Upper lobe of left lung (tissue), 6 donors: ENCODE data around the gene AASS. TPM values are rescaled to one million over a fixed set of nuclear protein-coding genes. Genes with fewer than 3 reads are reported as not detected.

Experiments
- ATAC-seq, 2 donors: fragments of 200-7000 bp; cut with Tn5 transposase; one replicate each; pipeline ENCODE4 v1.9.1; 2022; ENCODE audit warnings: mild to moderate bottlenecking in 2 of 2, moderate library complexity in 2 of 2; ENCODE audit not compliant: low FRiP score in 2 of 2
- DNase-seq, 2 donors: peaks; one replicate each; pipeline ENCODE4 v3.0.0-alpha.2; 2019 to 2020
- H3K27ac ChIP-seq, 4 donors: fragments of 200-600 bp; sonication (generic); one replicate each; pipeline ENCODE4 v1.5.1; 2016 to 2019
- H3K27me3 ChIP-seq, 4 donors: fragments of 200-600 bp; sonication (generic); one replicate each; pipeline ENCODE4 v1.5.1; 2017 to 2019
- H3K36me3 ChIP-seq, 4 donors: fragments of 200-600 bp; sonication (generic); one replicate each; pipeline ENCODE4 v1.5.1; 2016 to 2019
- H3K4me1 ChIP-seq, 4 donors: fragments of 200-600 bp; sonication (generic); one replicate each; pipeline ENCODE4 v1.5.1; 2018 to 2019
- H3K4me3 ChIP-seq, 4 donors: fragments of 200-600 bp; sonication (generic); one replicate each; pipeline ENCODE4 v1.5.1; 2017 to 2019; ENCODE audit warnings: mild to moderate bottlenecking in 2 of 4, moderate library complexity in 1 of 4
- H3K9me3 ChIP-seq, 4 donors: fragments of 200-600 bp; sonication (generic); one replicate each; pipeline ENCODE4 v1.5.1; 2018 to 2019
- EP300 ChIP-seq, 4 donors: sonication (generic); formaldehyde crosslinking; IDR thresholded peaks; one replicate each; pipeline ENCODE4 v1.5.1; 2017; ENCODE audit warnings: antibody characterized with exemption in 4 of 4, control low read depth in 2 of 4
- POLR2A ChIP-seq, 4 donors: fragments of 450-650 bp; IDR thresholded peaks; one replicate each; pipeline ENCODE4 v1.5.1; 2016 to 2017; ENCODE audit warnings: antibody characterized with exemption in 4 of 4, mild to moderate bottlenecking in 2 of 4
- POLR2AphosphoS5 ChIP-seq, 2 donors: sonication (generic); formaldehyde crosslinking; IDR thresholded peaks; one replicate each; pipeline ENCODE4 v1.5.1; 2017; ENCODE audit warnings: antibody characterized with exemption in 2 of 2
- WGBS, 2 donors: methylation state at CpG; one replicate each; pipeline ENCODE4 v1.1.5; 2017 to 2018; 5-methylcytosine and 5-hydroxymethylcytosine counted together
- small RNA-seq, 4 donors: library from RNA; depleted of rRNA; stranded (forward); fragments of <200 nt; gene quantifications; one replicate each; pipeline ENCODE3, GENCODE V24; 2016
- total RNA-seq, 6 donors: library from RNA; depleted of rRNA in 4 of 6; stranded (reverse); fragments of >200 nt in 4 of 6; gene quantifications; one replicate each; pipeline versions ENCODE4 v1.1.0 to v1.2.1, GENCODE V29; 2016 to 2021
- TF ChIP-seq, protein P1 (sequence below), 6 experiments: fragments of 450-650 bp in 4 of 6; fragments of 200-600 bp in 2 of 6; sonication (generic) in 2 of 6; IDR thresholded peaks; one replicate each; pipeline ENCODE4 v1.5.1; 2016 to 2019; ENCODE audit warnings: antibody characterized with exemption in 6 of 6
- donor health status: DM: no; HTN: no; CAD: no; lungs with moderate emphysema.
- donor health status: DM: no; HTN: yes; CAD: no; lungs with severe emphysema.

Gene AASS
- total RNA-seq, 6 donors from 2014 or later: 26.3 to 122 (median 42.8) TPM

DNA sequence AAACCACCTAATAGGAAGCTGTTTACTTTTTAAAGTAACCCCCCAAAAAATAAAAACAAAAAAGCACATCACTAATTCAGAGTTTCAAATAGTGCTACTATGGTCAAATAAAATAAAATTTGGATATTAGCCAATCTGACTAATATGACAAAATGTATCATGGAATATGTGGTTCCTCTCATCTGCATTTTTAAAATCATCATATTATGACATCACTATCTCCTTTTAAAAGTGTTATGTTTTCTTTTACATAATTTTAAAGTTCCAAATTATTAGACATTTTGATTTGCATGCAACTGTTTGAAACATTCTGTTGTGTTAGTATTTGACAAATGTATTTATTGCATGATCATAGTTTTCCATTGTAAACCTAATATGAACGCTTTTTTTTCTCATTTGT, 110.4 kb downstream of the AASS start:
- Histone ChIP-seq H3K27ac (no peak overlapping the region), H3K4me1 (no peaks in the 10 kb centered on the region), H3K4me3 (no peak overlapping the region), H3K36me3 (no peaks in the 10 kb centered on the region), H3K27me3 (no peaks in the 10 kb centered on the region), H3K9me3 (no peaks in the 10 kb centered on the region)
- TF ChIP-seq POLR2A (IDR thresholded peaks at IDR 0.05): no peak
- TF ChIP-seq POLR2AphosphoS5 (IDR thresholded peaks at IDR 0.05): no peak
- TF ChIP-seq EP300 (IDR thresholded peaks at IDR 0.05): no peak
- TF ChIP-seq, protein P1, sequence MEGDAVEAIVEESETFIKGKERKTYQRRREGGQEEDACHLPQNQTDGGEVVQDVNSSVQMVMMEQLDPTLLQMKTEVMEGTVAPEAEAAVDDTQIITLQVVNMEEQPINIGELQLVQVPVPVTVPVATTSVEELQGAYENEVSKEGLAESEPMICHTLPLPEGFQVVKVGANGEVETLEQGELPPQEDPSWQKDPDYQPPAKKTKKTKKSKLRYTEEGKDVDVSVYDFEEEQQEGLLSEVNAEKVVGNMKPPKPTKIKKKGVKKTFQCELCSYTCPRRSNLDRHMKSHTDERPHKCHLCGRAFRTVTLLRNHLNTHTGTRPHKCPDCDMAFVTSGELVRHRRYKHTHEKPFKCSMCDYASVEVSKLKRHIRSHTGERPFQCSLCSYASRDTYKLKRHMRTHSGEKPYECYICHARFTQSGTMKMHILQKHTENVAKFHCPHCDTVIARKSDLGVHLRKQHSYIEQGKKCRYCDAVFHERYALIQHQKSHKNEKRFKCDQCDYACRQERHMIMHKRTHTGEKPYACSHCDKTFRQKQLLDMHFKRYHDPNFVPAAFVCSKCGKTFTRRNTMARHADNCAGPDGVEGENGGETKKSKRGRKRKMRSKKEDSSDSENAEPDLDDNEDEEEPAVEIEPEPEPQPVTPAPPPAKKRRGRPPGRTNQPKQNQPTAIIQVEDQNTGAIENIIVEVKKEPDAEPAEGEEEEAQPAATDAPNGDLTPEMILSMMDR (IDR thresholded peaks at IDR 0.05): no peak
- ATAC-seq: no peak
- 86 to 88% methylated on average over 1 of the region's 1 CpG for WGBS, 2 donors
- DNase-seq: no peak

GRCh38 chr7:122027058-122027457, 117.0 kb downstream of the AASS start:
- no peaks in the 10 kb centered on the region for H3K9me3 ChIP-seq
- no peak for DNase-seq
- H3K4me1 ChIP-seq: no peaks in the 10 kb centered on the region
- no peak for TF ChIP-seq EP300 (IDR thresholded peaks at IDR 0.05)
- no peak for TF ChIP-seq POLR2A (IDR thresholded peaks at IDR 0.05)
- no peak for TF ChIP-seq POLR2AphosphoS5 (IDR thresholded peaks at IDR 0.05)
- TF ChIP-seq, protein P1 (IDR thresholded peaks at IDR 0.05): no peak
- H3K36me3 ChIP-seq: no peaks in the 10 kb centered on the region
- no peak for ATAC-seq
- H3K27ac ChIP-seq: no peak overlapping the region
- 90 to 91% methylated on average over 2 of the region's 2 CpGs for WGBS, 2 donors
- no peaks in the 10 kb centered on the region for H3K27me3 ChIP-seq
- H3K4me3 ChIP-seq: no peak overlapping the region

Small RNA genes within 50 kb of the gene (small RNA-seq; reads per million reads assigned to genes)
- gene RNU7-154P: 0 reads per million in 4 donors

Other genes with a start within 250 kb of the AASS start
- gene FEZF1, start 160.5 kb upstream of the AASS start, total RNA-seq: under 1 TPM in 1 of 6 donors, not detected in 5; 0.27 TPM